Measurements from ENCODE around the gene EREG.

EREG gene

GRCh38 chr4:74410272-74410671 is 45.3 kb downstream of the EREG start:
- no peaks in the 10 kb centered on the region for H3K79me2 ChIP-seq (ENCODE audit: control insufficient read depth, low read length)
- H3K4me3 ChIP-seq (ENCODE audit: low read length): no peak overlapping the region
- H3K27me3 ChIP-seq (ENCODE audit: control insufficient read depth, low read length): no peaks in the 10 kb centered on the region
- H3K9me2 ChIP-seq (replicated peaks; ENCODE audit: control insufficient read depth, low read length): no peaks in the 10 kb centered on the region
- no peaks in the 10 kb centered on the region for H3K36me3 ChIP-seq (ENCODE audit: control insufficient read depth, low read length)
- H4K20me1 ChIP-seq (ENCODE audit: control insufficient read depth, insufficient read depth, low read depth, low read length): no peaks in the 10 kb centered on the region
- no peaks in the 10 kb centered on the region for H3K4me1 ChIP-seq (ENCODE audit: control insufficient read depth, low read length)
- H3F3A ChIP-seq (ENCODE audit: control insufficient read depth, insufficient read depth): no peaks in the 10 kb centered on the region
- H3K4me2 ChIP-seq (ENCODE audit: low read length): no peak overlapping the region
- no peak overlapping the region for H3K27ac ChIP-seq (ENCODE audit: low read depth, low read length)
- TF ChIP-seq CTCF (IDR thresholded peaks at IDR 0.05; ENCODE audit: low read depth, low read length, poor library complexity, severe bottlenecking): no peak
- TF ChIP-seq EZH2phosphoT487 (IDR thresholded peaks at IDR 0.05; ENCODE audit: borderline replicate concordance, low read length): no peak
- no peaks in the 10 kb centered on the region for H3K9me3 ChIP-seq (ENCODE audit: control insufficient read depth, insufficient read depth, low read length)

- Histone ChIP-seq H3K79me2 (ENCODE audit: control insufficient read depth, low read length) (no peaks in the 10 kb centered on the region), H3K27ac (ENCODE audit: low read depth, low read length) (no peak overlapping the region), H3K4me1 (ENCODE audit: control insufficient read depth, low read length) (no peaks in the 10 kb centered on the region), H3K9me3 (ENCODE audit: control insufficient read depth, insufficient read depth, low read length) (no peaks in the 10 kb centered on the region), H3K9me2 (replicated peaks; ENCODE audit: control insufficient read depth, low read length) (no peaks in the 10 kb centered on the region), H3K27me3 (ENCODE audit: control insufficient read depth, low read length) (no peaks in the 10 kb centered on the region), H3K36me3 (ENCODE audit: control insufficient read depth, low read length) (no peaks in the 10 kb centered on the region), H3F3A (ENCODE audit: control insufficient read depth, insufficient read depth) (no peaks in the 10 kb centered on the region), H3K4me3 (ENCODE audit: low read length) (no peak overlapping the region), H3K4me2 (ENCODE audit: low read length) (no peak overlapping the region), H4K20me1 (ENCODE audit: control insufficient read depth, insufficient read depth, low read depth, low read length) (no peaks in the 10 kb centered on the region)
- TF ChIP-seq CTCF (IDR thresholded peaks at IDR 0.05; ENCODE audit: low read depth, low read length, poor library complexity, severe bottlenecking) (no peak), EZH2phosphoT487 (IDR thresholded peaks at IDR 0.05; ENCODE audit: borderline replicate concordance, low read length) (no peak)
These were observed 47.3 kb downstream of the EREG start for GRCh38 chr4:74412225-74412624.

GRCh38 chr4:74413265-74413664 is 48.3 kb downstream of the EREG start:
- no peaks in the 10 kb centered on the region for H3K27me3 ChIP-seq (ENCODE audit: control insufficient read depth, low read length)
- H3K9me2 ChIP-seq (replicated peaks; ENCODE audit: control insufficient read depth, low read length): no peaks in the 10 kb centered on the region
- no peaks in the 10 kb centered on the region for H3K79me2 ChIP-seq (ENCODE audit: control insufficient read depth, low read length)
- H3K36me3 ChIP-seq (ENCODE audit: control insufficient read depth, low read length): no peaks in the 10 kb centered on the region
- no peak overlapping the region for H3K4me2 ChIP-seq (ENCODE audit: low read length)
- no peak for TF ChIP-seq EZH2phosphoT487 (IDR thresholded peaks at IDR 0.05; ENCODE audit: borderline replicate concordance, low read length)
- no peak for TF ChIP-seq CTCF (IDR thresholded peaks at IDR 0.05; ENCODE audit: low read depth, low read length, poor library complexity, severe bottlenecking)
- no peaks in the 10 kb centered on the region for H3K9me3 ChIP-seq (ENCODE audit: control insufficient read depth, insufficient read depth, low read length)
- H3F3A ChIP-seq (ENCODE audit: control insufficient read depth, insufficient read depth): no peaks in the 10 kb centered on the region
- no peaks in the 10 kb centered on the region for H3K4me1 ChIP-seq (ENCODE audit: control insufficient read depth, low read length)
- no peaks in the 10 kb centered on the region for H4K20me1 ChIP-seq (ENCODE audit: control insufficient read depth, insufficient read depth, low read depth, low read length)
- no peak overlapping the region for H3K4me3 ChIP-seq (ENCODE audit: low read length)
- H3K27ac ChIP-seq (ENCODE audit: low read depth, low read length): no peak overlapping the region
